PC-3 (cell line): ENCODE results near the gene GABBR2. TPM values are rescaled to one million over a fixed set of nuclear protein-coding genes. Genes with fewer than 3 reads are reported as not detected.

ENCODE experiments used
- ATAC-seq: fragments of 200-7000 bp; cut with Tn5 transposase; 2 replicates; pipeline ENCODE4 v1.9.1; 2020; ENCODE audit warnings: mild to moderate bottlenecking, moderate library complexity
- BruUV-seq: library from RNA; stranded (reverse); fragments of 400-500 nt; replicated peaks from 2 replicates; lab custom pipeline; 2021; lab: Mats Ljungman, UMichigan
- CTCF ChIA-PET: fragments of 300-600 bp; sonication (Branson Sonifier 250); formaldehyde crosslinking; loops from one replicate; lab custom pipeline; 2022; ENCODE audit warnings: antibody characterized with exemption; lab: Charles Lee
- POLR2A ChIA-PET: fragments of 300-600 bp; sonication (Branson Sonifier 250); formaldehyde crosslinking; loops from one replicate; lab custom pipeline; 2022; ENCODE audit warnings: antibody characterized with exemption; ENCODE audit not compliant: unreplicated experiment; lab: Charles Lee
- DNase-seq: peaks from one replicate; pipeline ENCODE4 v3.0.0-alpha.2; 2015
- H2AFZ ChIP-seq: fragments of 300-600 bp; sonication (generic); 2 replicates; pipeline ENCODE4 v1.6.0; 2016; ENCODE audit warnings: antibody characterized with exemption, low read length
- H3F3A ChIP-seq: fragments of 300-600 bp; sonication (generic); one replicate; pipeline ENCODE4 v1.6.0; 2017; ENCODE audit warnings: antibody characterized with exemption, low read length, control low read depth, mild to moderate bottlenecking; ENCODE audit not compliant: unreplicated experiment
- H3K27ac ChIP-seq: fragments of 300-600 bp; sonication (generic); 2 replicates; pipeline ENCODE4 v1.5.1; 2016; ENCODE audit warnings: mild to moderate bottlenecking, low read length
- H3K27me3 ChIP-seq: fragments of 300-600 bp; sonication (generic); 2 replicates; pipeline ENCODE4 v1.6.1; 2016; ENCODE audit warnings: low read length, mixed read lengths
- H3K36me3 ChIP-seq: fragments of 300-600 bp; sonication (generic); 2 replicates; pipeline ENCODE4 v1.6.1; 2016; ENCODE audit warnings: low read depth, mixed run types, low read length, mixed read lengths
- H3K4me1 ChIP-seq: fragments of 300-600 bp; sonication (generic); 2 replicates; pipeline ENCODE4 v1.5.1; 2016; ENCODE audit warnings: low read length; ENCODE audit not compliant: insufficient read depth
- H3K4me2 ChIP-seq: fragments of 300-600 bp; sonication (generic); 2 replicates; pipeline ENCODE4 v1.6.0; 2016; ENCODE audit warnings: low read length
- H3K4me3 ChIP-seq: fragments of 300-600 bp; sonication (generic); 2 replicates; pipeline ENCODE4 v1.5.1; 2016; ENCODE audit warnings: mild to moderate bottlenecking, low read length, mixed read lengths
- H3K79me2 ChIP-seq: fragments of 300-600 bp; sonication (generic); 2 replicates; pipeline ENCODE4 v1.6.1; 2017; ENCODE audit warnings: low read length, mixed read lengths
- H3K9ac ChIP-seq: fragments of 300-600 bp; sonication (generic); 2 replicates; pipeline ENCODE4 v1.6.0; 2016; ENCODE audit warnings: mild to moderate bottlenecking, low read length
- H3K9me2 ChIP-seq: fragments of 300-600 bp; sonication (generic); replicated peaks from 2 replicates; pipeline ENCODE4 v1.6.1; 2016; ENCODE audit warnings: mixed run types, low read length, mixed read lengths
- H3K9me3 ChIP-seq: fragments of 300-600 bp; sonication (generic); 2 replicates; pipeline ENCODE4 v1.6.1; 2016; ENCODE audit warnings: low read length, mixed read lengths
- H4K20me1 ChIP-seq: fragments of 300-600 bp; sonication (generic); 2 replicates; pipeline ENCODE4 v1.6.1; 2016; ENCODE audit warnings: low read length, mixed read lengths
- CTCF ChIP-seq: fragments of 300-600 bp; sonication (generic); conservative IDR thresholded peaks from 2 replicates; pipeline ENCODE4 v1.5.1; 2017; ENCODE audit warnings: antibody characterized with exemption, low read depth, mild to moderate bottlenecking, low read length
- EZH2 ChIP-seq: fragments of 300-600 bp; sonication (generic); IDR thresholded peaks from one replicate; pipeline ENCODE4 v1.6.1; 2017; ENCODE audit warnings: antibody characterized with exemption, mild to moderate bottlenecking, low read length; ENCODE audit not compliant: unreplicated experiment
- EZH2phosphoT487 ChIP-seq: fragments of 300-600 bp; sonication (generic); IDR thresholded peaks from 2 replicates; pipeline ENCODE4 v1.6.1; 2018; ENCODE audit warnings: mild to moderate bottlenecking, antibody characterized with exemption, low read length, borderline replicate concordance
- intact Hi-C: fragments of 100-400 bp; cut with micrococcal nuclease; formaldehyde crosslinking; loops from 2 replicates; pipeline ENCODE4 v1.9.0; 2023
- total RNA-seq: library from RNA; depleted of rRNA; stranded (reverse); fragments of >200 nt; gene quantifications from 2 replicates; pipeline ENCODE4 v1.2.3, GENCODE V29; 2014

Gene GABBR2
- total RNA-seq, 1 experiment from 2014 or later, result 0.44 TPM

GRCh38 chr9:98519641-98520040, 189.1 kb downstream of the GABBR2 start:
- H3K79me2 ChIP-seq, result no peaks in the 10 kb centered on the region
- H3K9me3 ChIP-seq, result no peaks in the 10 kb centered on the region
- intact Hi-C loops, result no loop called here
- no peak overlapping the region for H2AFZ ChIP-seq
- no peaks in the 10 kb centered on the region for H4K20me1 ChIP-seq
- H3K9me2 ChIP-seq, result no peaks in the 10 kb centered on the region
- DNase-seq (no peak), ATAC-seq (no peak)
- ChIA-PET CTCF (no interaction called here), POLR2A (no interaction called here)
- no peak overlapping the region for H3K9ac ChIP-seq
- no peak overlapping the region for H3K4me3 ChIP-seq
- H3K36me3 ChIP-seq, result no peaks in the 10 kb centered on the region
- no peak overlapping the region for H3K27ac ChIP-seq
- no peak overlapping the region for H3K4me2 ChIP-seq
- peaks cover 20% of the 10 kb centered on the region for H3K4me1 ChIP-seq
- no peak for TF ChIP-seq CTCF
- no TSS peak for BruUV-seq
- H3K27me3 ChIP-seq, result no peaks in the 10 kb centered on the region
- no peaks in the 10 kb centered on the region for H3F3A ChIP-seq

- Histone ChIP-seq H3K4me3 (no peak overlapping the region), H3K27me3 (no peaks in the 10 kb centered on the region), H4K20me1 (no peaks in the 10 kb centered on the region), H3K9me2 (no peaks in the 10 kb centered on the region), H3F3A (no peaks in the 10 kb centered on the region), H3K4me1 (peaks cover 20% of the 10 kb centered on the region), H3K36me3 (no peaks in the 10 kb centered on the region), H3K4me2 (no peak overlapping the region), H3K27ac (no peak overlapping the region), H3K79me2 (no peaks in the 10 kb centered on the region), H2AFZ (no peak overlapping the region), H3K9me3 (no peaks in the 10 kb centered on the region), H3K9ac (no peak overlapping the region)
- TF ChIP-seq EZH2phosphoT487, result no peak
- no peak for TF ChIP-seq EZH2
- TF ChIP-seq CTCF, result no peak
- ATAC-seq (no peak), DNase-seq (no peak)
- BruUV-seq, result no TSS peak
- CTCF ChIA-PET, result no interaction called here
- intact Hi-C loops, result no loop called here
- POLR2A ChIA-PET, result no interaction called here
These were observed 190.2 kb downstream of the GABBR2 start for GRCh38 chr9:98518556-98518955.

GRCh38 chr9:98517761-98518160, 191.0 kb downstream of the GABBR2 start:
- intact Hi-C loops, result no loop called here
- Histone ChIP-seq H3K4me2 (no peak overlapping the region), H3K9ac (no peak overlapping the region), H3F3A (no peaks in the 10 kb centered on the region), H3K27ac (no peak overlapping the region), H2AFZ (no peak overlapping the region), H3K4me3 (no peak overlapping the region), H3K4me1 (peaks cover 17% of the 10 kb centered on the region), H3K9me2 (no peaks in the 10 kb centered on the region), H4K20me1 (no peaks in the 10 kb centered on the region), H3K9me3 (no peaks in the 10 kb centered on the region), H3K36me3 (no peaks in the 10 kb centered on the region), H3K79me2 (no peaks in the 10 kb centered on the region), H3K27me3 (no peaks in the 10 kb centered on the region)
- ATAC-seq (no peak), DNase-seq (no peak)
- ChIA-PET POLR2A (no interaction called here), CTCF (no interaction called here)
- no peak for TF ChIP-seq EZH2phosphoT487
- no peak for TF ChIP-seq CTCF
- no peak for TF ChIP-seq EZH2
- BruUV-seq, result no TSS peak
